Activated naive CD4-positive, alpha-beta T cell treated with anti-CD3 and anti-CD28 coated beads for 36 hours (primary cell): Measurements from ENCODE around the gene RPL36. TPM values are rescaled to one million over a fixed set of nuclear protein-coding genes. Genes with fewer than 3 reads are reported as not detected.

Source experiments
- CTCF ChIA-PET: fragments of 350-600 bp; sonication (Branson Sonifier 250); formaldehyde crosslinking; loops from one replicate; lab custom pipeline; 2021; ENCODE audit warnings: antibody characterized with exemption; lab: Charles Lee
- DNase-seq: peaks from one replicate; pipeline ENCODE4 v3.0.0-alpha.2; 2020
- H3K27ac Mint-ChIP-seq: one replicate; pipeline ENCODE4 v1.8.0; 2021; ENCODE audit warnings: mild to moderate bottlenecking, mixed read lengths
- H3K27me3 Mint-ChIP-seq: one replicate; pipeline ENCODE4 v1.8.0; 2021; ENCODE audit warnings: low read depth, mixed read lengths
- H3K36me3 Mint-ChIP-seq: one replicate; pipeline ENCODE4 v1.8.0; 2021; ENCODE audit warnings: low read depth, mixed read lengths
- H3K4me1 Mint-ChIP-seq: one replicate; pipeline ENCODE4 v1.8.0; 2021; ENCODE audit warnings: low read depth, mixed read lengths
- H3K4me3 Mint-ChIP-seq: one replicate; pipeline ENCODE4 v1.8.0; 2021; ENCODE audit warnings: mild to moderate bottlenecking, moderate library complexity, mixed read lengths
- H3K9me3 Mint-ChIP-seq: one replicate; pipeline ENCODE4 v1.8.0; 2021; ENCODE audit warnings: mixed read lengths
- intact Hi-C: fragments of 100-400 bp; cut with micrococcal nuclease; formaldehyde crosslinking; loops from one replicate; pipeline ENCODE4 v1.15.1; 2023
- total RNA-seq, 2 experiments: library from RNA; stranded (reverse); gene quantifications; one replicate each; pipeline ENCODE4 v1.2.3, GENCODE V29; 2021

RPL36 gene
- total RNA-seq, 2 experiments from 2014 or later = 1,916 to 2,003 TPM

GRCh38 chr19:5677136-5677535 is 13.0 kb upstream of the RPL36 start:
- Mint-ChIP-seq H3K9me3 (no peaks in the 10 kb centered on the region), H3K4me3 (no peak overlapping the region), H3K27me3 (no peaks in the 10 kb centered on the region), H3K27ac (no peak overlapping the region), H3K36me3 (peaks cover 10% of the 10 kb centered on the region), H3K4me1 (peaks cover 19% of the 10 kb centered on the region)
- CTCF ChIA-PET = no interaction called here
- intact Hi-C loops = no loop called here
- no peak for DNase-seq

GRCh38 chr19:5677580-5677979 is 12.5 kb upstream of the RPL36 start:
- Mint-ChIP-seq H3K27me3 (no peaks in the 10 kb centered on the region), H3K27ac (no peak overlapping the region), H3K9me3 (no peaks in the 10 kb centered on the region), H3K4me3 (no peak overlapping the region), H3K36me3 (peaks cover 10% of the 10 kb centered on the region), H3K4me1 (peaks cover 20% of the 10 kb centered on the region)
- DNase-seq = no peak
- intact Hi-C loops = no loop called here
- CTCF ChIA-PET = no interaction called here

GRCh38 chr19:5678071-5678718 is 11.9 kb upstream of the RPL36 start:
- intact Hi-C loops = no loop called here
- peaks cover 20% of the 10 kb centered on the region for H3K4me1 Mint-ChIP-seq
- H3K4me3 Mint-ChIP-seq = no peak overlapping the region
- CTCF ChIA-PET = no interaction called here
- H3K36me3 Mint-ChIP-seq = peaks cover 10% of the 10 kb centered on the region
- H3K27ac Mint-ChIP-seq = no peak overlapping the region
- DNase-seq = no peak
- no peaks in the 10 kb centered on the region for H3K27me3 Mint-ChIP-seq
- no peaks in the 10 kb centered on the region for H3K9me3 Mint-ChIP-seq

GRCh38 chr19:5679289-5680083 is 10.6 kb upstream of the RPL36 start:
- Mint-ChIP-seq H3K4me1 (peaks cover 20% of the 10 kb centered on the region), H3K27ac (peak overlapping the region; percentile 91), H3K9me3 (no peaks in the 10 kb centered on the region), H3K4me3 (peak overlapping the region; percentile 98), H3K36me3 (peaks cover 6% of the 10 kb centered on the region), H3K27me3 (no peaks in the 10 kb centered on the region)
- DNase-seq = no peak
- intact Hi-C loops = loop anchor here (1.0 to 2.0 kb wide), 7 partner anchors 11 to 955 kb away; partner anchors contain the start of genes CATSPERD, LONP1, RPL36 and SAFB
- CTCF ChIA-PET = no interaction called here

- Mint-ChIP-seq H3K36me3 (peaks cover 6% of the 10 kb centered on the region), H3K9me3 (no peaks in the 10 kb centered on the region), H3K4me3 (peak overlapping the region; percentile 98), H3K4me1 (peaks cover 20% of the 10 kb centered on the region), H3K27me3 (no peaks in the 10 kb centered on the region), H3K27ac (peak overlapping the region; percentile 91)
- CTCF ChIA-PET = no interaction called here
- no peak for DNase-seq
- intact Hi-C loops = loop anchor here (1.0 to 2.0 kb wide), 7 partner anchors 10 to 956 kb away; partner anchors contain the start of genes CATSPERD, LONP1, RPL36 and SAFB
Measured at GRCh38 chr19:5680084-5680436, 10.0 kb upstream of the RPL36 start.

GRCh38 chr19:5680437-5681368 is 9.4 kb upstream of the RPL36 start, which contains the start of the genes HSD11B1L and MICOS13:
HSD11B1L (plus strand) TSS chr19:5681027; CDS start chr19:5684833, 3,806 bp downstream.
MICOS13 (minus strand) TSS chr19:5680516; CDS start chr19:5680486, 30 bp downstream.
- intact Hi-C loops = loop anchor here (1.0 to 2.0 kb wide), 7 partner anchors 10 to 956 kb away; partner anchors contain the start of genes CATSPERD, LONP1, RPL36 and SAFB
- H3K27ac Mint-ChIP-seq = peak within 1 kb of the TSS; percentile 91
- H3K4me1 Mint-ChIP-seq = peaks cover 20% of the 10 kb centered on the region
- CTCF ChIA-PET = no interaction called here
- H3K9me3 Mint-ChIP-seq = no peaks in the 10 kb centered on the region
- peaks cover 6% of the 10 kb centered on the region for H3K36me3 Mint-ChIP-seq
- peak within 1 kb of the TSS; percentile 98 for H3K4me3 Mint-ChIP-seq
- no peaks in the 10 kb centered on the region for H3K27me3 Mint-ChIP-seq
- peak; percentile 99 for DNase-seq

- intact Hi-C loops = loop anchor here (2.0 kb wide), 1 partner anchor 223 kb away; the partner anchor contains the start of gene VMAC
- Mint-ChIP-seq H3K4me3 (peak overlapping the region; percentile 74), H3K36me3 (peaks cover 6% of the 10 kb centered on the region), H3K27me3 (no peaks in the 10 kb centered on the region), H3K9me3 (no peaks in the 10 kb centered on the region), H3K27ac (peak overlapping the region; percentile 51), H3K4me1 (peaks cover 22% of the 10 kb centered on the region)
- DNase-seq = no peak
- CTCF ChIA-PET = no interaction called here
Measured at GRCh38 chr19:5681391-5682106, 8.5 kb upstream of the RPL36 start.

- CTCF ChIA-PET = no interaction called here
- Mint-ChIP-seq H3K4me1 (peaks cover 23% of the 10 kb centered on the region), H3K4me3 (peak overlapping the region; percentile 74), H3K27me3 (no peaks in the 10 kb centered on the region), H3K27ac (no peak overlapping the region), H3K36me3 (peaks cover 6% of the 10 kb centered on the region), H3K9me3 (no peaks in the 10 kb centered on the region)
- no peak for DNase-seq
- intact Hi-C loops = no loop called here
Measured at GRCh38 chr19:5682107-5682482, 8.0 kb upstream of the RPL36 start.

GRCh38 chr19:5683177-5683886 is 6.8 kb upstream of the RPL36 start:
- peaks cover 3% of the 10 kb centered on the region for H3K36me3 Mint-ChIP-seq
- H3K9me3 Mint-ChIP-seq = no peaks in the 10 kb centered on the region
- H3K4me1 Mint-ChIP-seq = peaks cover 26% of the 10 kb centered on the region
- no peaks in the 10 kb centered on the region for H3K27me3 Mint-ChIP-seq
- intact Hi-C loops = no loop called here
- DNase-seq = no peak
- H3K27ac Mint-ChIP-seq = no peak overlapping the region
- H3K4me3 Mint-ChIP-seq = peak overlapping the region; percentile 36
- CTCF ChIA-PET = interaction anchor here (1.0 kb wide), 1 partner anchor 38 kb away, joined by 3 read pairs; no protein-coding TSS in a partner anchor

GRCh38 chr19:5684694-5685430 is 5.2 kb upstream of the RPL36 start:
- no peaks in the 10 kb centered on the region for H3K27me3 Mint-ChIP-seq
- H3K4me3 Mint-ChIP-seq = no peak overlapping the region
- H3K36me3 Mint-ChIP-seq = no peaks in the 10 kb centered on the region
- intact Hi-C loops = loop anchor here (5.0 kb wide), 1 partner anchor 1213 kb away; the partner anchor contains the start of gene HDGFL2
- CTCF ChIA-PET = no interaction called here
- H3K4me1 Mint-ChIP-seq = peaks cover 22% of the 10 kb centered on the region
- H3K9me3 Mint-ChIP-seq = no peaks in the 10 kb centered on the region
- no peak overlapping the region for H3K27ac Mint-ChIP-seq
- no peak for DNase-seq
